HepG2 (cell line): Measurements from ENCODE around the gene PREX1.

Source experiments
- ATRX ChIP-seq: sonication (generic); formaldehyde crosslinking; IDR thresholded peaks from 2 replicates; pipeline ENCODE4 v1.4.0; 2020; ENCODE audit warnings: missing genetic modification reagents, borderline replicate concordance
- BHLHE40 ChIP-seq: IDR thresholded peaks from 2 replicates; pipeline ENCODE4 v1.6.1; 2011; ENCODE audit warnings: low read length, improper control_type of control experiment
- EP300 ChIP-seq, 3 experiments: sonication (generic) in 1 of 3; formaldehyde crosslinking in 1 of 3; IDR thresholded peaks; 2 replicates each; pipeline versions ENCODE4 v1.5.1 to v1.6.1; 2011 to 2020; ENCODE audit warnings: low read depth in 2 of 3, low read length in 2 of 3, borderline replicate concordance in 1 of 3, improper control_type of control experiment in 1 of 3, mild to moderate bottlenecking in 1 of 3, missing genetic modification reagents in 1 of 3, moderate library complexity in 1 of 3
- EZH2 ChIP-seq: conservative IDR thresholded peaks from 2 replicates; pipeline ENCODE4 v1.6.1; 2012; ENCODE audit warnings: mild to moderate bottlenecking, low read depth, low read length, moderate library complexity
- PLSCR1 ChIP-seq: sonication (generic); formaldehyde crosslinking; IDR thresholded peaks from 2 replicates; pipeline ENCODE4 v1.5.0; 2020; ENCODE audit warnings: missing genetic modification reagents, mild to moderate bottlenecking, borderline replicate concordance
- ZBTB49 ChIP-seq: sonication (generic); formaldehyde crosslinking; IDR thresholded peaks from 2 replicates; pipeline ENCODE4 v1.4.0; 2020; ENCODE audit warnings: missing genetic modification reagents, borderline replicate concordance
- ZBTB8A ChIP-seq: sonication (generic); formaldehyde crosslinking; IDR thresholded peaks from 2 replicates; pipeline ENCODE4 v1.4.0; 2020; ENCODE audit warnings: mild to moderate bottlenecking, low read depth, missing genetic modification reagents, borderline replicate concordance
- ZNF160 ChIP-seq: sonication (generic); formaldehyde crosslinking; IDR thresholded peaks from 2 replicates; pipeline ENCODE4 v1.8.0; 2022; ENCODE audit warnings: mild to moderate bottlenecking, inconsistent platforms, missing genetic modification reagents
- ZNF20 ChIP-seq: sonication (generic); formaldehyde crosslinking; IDR thresholded peaks from 2 replicates; pipeline ENCODE4 v1.4.0; 2020; ENCODE audit warnings: mild to moderate bottlenecking, moderate library complexity, missing genetic modification reagents
- ZNF446 ChIP-seq: sonication (generic); formaldehyde crosslinking; IDR thresholded peaks from 2 replicates; pipeline ENCODE4 v1.5.0; 2020; ENCODE audit warnings: mild to moderate bottlenecking, missing genetic modification reagents
- ZSCAN30 ChIP-seq: sonication (generic); formaldehyde crosslinking; IDR thresholded peaks from 2 replicates; pipeline ENCODE4 v1.5.0; 2020; ENCODE audit warnings: mild to moderate bottlenecking, missing genetic modification reagents
- TF ChIP-seq, protein P1 (sequence below): sonication (generic); formaldehyde crosslinking; IDR thresholded peaks from 2 replicates; pipeline ENCODE4 v1.5.0; 2020; ENCODE audit warnings: mild to moderate bottlenecking, missing genetic modification reagents, moderate library complexity
- TF ChIP-seq, protein P2 (sequence below): sonication (generic); formaldehyde crosslinking; IDR thresholded peaks from 2 replicates; pipeline ENCODE4 v1.5.1; 2020; ENCODE audit warnings: mild to moderate bottlenecking, missing genetic modification reagents, moderate library complexity

GRCh38 chr20:48766205-48766604 is 61.6 kb downstream of the PREX1 start:
- no peak for TF ChIP-seq ZSCAN30
- TF ChIP-seq ZNF20 = no peak
- no peak for TF ChIP-seq ZNF160 (CRISPR knock-in tag)
- TF ChIP-seq, protein P1, sequence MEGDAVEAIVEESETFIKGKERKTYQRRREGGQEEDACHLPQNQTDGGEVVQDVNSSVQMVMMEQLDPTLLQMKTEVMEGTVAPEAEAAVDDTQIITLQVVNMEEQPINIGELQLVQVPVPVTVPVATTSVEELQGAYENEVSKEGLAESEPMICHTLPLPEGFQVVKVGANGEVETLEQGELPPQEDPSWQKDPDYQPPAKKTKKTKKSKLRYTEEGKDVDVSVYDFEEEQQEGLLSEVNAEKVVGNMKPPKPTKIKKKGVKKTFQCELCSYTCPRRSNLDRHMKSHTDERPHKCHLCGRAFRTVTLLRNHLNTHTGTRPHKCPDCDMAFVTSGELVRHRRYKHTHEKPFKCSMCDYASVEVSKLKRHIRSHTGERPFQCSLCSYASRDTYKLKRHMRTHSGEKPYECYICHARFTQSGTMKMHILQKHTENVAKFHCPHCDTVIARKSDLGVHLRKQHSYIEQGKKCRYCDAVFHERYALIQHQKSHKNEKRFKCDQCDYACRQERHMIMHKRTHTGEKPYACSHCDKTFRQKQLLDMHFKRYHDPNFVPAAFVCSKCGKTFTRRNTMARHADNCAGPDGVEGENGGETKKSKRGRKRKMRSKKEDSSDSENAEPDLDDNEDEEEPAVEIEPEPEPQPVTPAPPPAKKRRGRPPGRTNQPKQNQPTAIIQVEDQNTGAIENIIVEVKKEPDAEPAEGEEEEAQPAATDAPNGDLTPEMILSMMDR (CRISPR knock-in tag) = no peak
- no peak for TF ChIP-seq BHLHE40
- no peak for TF ChIP-seq ZNF446 (CRISPR knock-in tag)
- TF ChIP-seq, protein P2, sequence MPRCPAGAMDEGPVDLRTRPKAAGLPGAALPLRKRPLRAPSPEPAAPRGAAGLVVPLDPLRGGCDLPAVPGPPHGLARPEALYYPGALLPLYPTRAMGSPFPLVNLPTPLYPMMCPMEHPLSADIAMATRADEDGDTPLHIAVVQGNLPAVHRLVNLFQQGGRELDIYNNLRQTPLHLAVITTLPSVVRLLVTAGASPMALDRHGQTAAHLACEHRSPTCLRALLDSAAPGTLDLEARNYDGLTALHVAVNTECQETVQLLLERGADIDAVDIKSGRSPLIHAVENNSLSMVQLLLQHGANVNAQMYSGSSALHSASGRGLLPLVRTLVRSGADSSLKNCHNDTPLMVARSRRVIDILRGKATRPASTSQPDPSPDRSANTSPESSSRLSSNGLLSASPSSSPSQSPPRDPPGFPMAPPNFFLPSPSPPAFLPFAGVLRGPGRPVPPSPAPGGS (CRISPR knock-in tag) = no peak
- TF ChIP-seq EZH2 = no peak
- no peak for TF ChIP-seq PLSCR1 (CRISPR knock-in tag)
- no peak for TF ChIP-seq ATRX
- TF ChIP-seq ZBTB8A (CRISPR knock-in tag) = no peak
- no peak for TF ChIP-seq EP300 (IDR thresholded peaks at IDR 0.05; ENCODE audit: low read depth in 2 of 2, low read length in 2 of 2)
- TF ChIP-seq EP300 (CRISPR knock-in tag; IDR thresholded peaks at IDR 0.05; ENCODE audit: borderline replicate concordance) = no peak
- TF ChIP-seq ZBTB49 = no peak
